MM.1S (cell line): Measurements from ENCODE around the gene CSH2.

ENCODE experiments used
- CTCF ChIP-seq: fragments of 300-600 bp; sonication (generic); IDR thresholded peaks from 2 replicates; pipeline ENCODE4 v1.5.1; 2016; ENCODE audit warnings: antibody characterized with exemption, low read length, mixed read lengths
- EZH2phosphoT487 ChIP-seq: fragments of 300-600 bp; sonication (generic); IDR thresholded peaks from 2 replicates; pipeline ENCODE4 v1.6.1; 2018; ENCODE audit warnings: antibody characterized with exemption, low read length

- TF ChIP-seq CTCF (no peak), EZH2phosphoT487 (no peak)
Measured at GRCh38 chr17:63832455-63832854, 41.0 kb downstream of the CSH2 start.
